Spleen (tissue), 11 donors: Measurements from ENCODE around the gene HHAT. TPM values are rescaled to one million over a fixed set of nuclear protein-coding genes. Genes with fewer than 3 reads are reported as not detected.

ENCODE experiments used
- DNase-seq: peaks from one replicate; pipeline ENCODE4 v3.0.0-alpha.2; 2020
- H3K27ac ChIP-seq, 8 donors: fragments of 200-600 bp; sonication (generic) in 7 of 8; 1 replicate in 4 of 8; 2 replicates in 4 of 8; pipeline versions ENCODE4 v1.5.0 to v1.8.0; 2016 to 2021; ENCODE audit warnings: inconsistent platforms in 4 of 8, mild to moderate bottlenecking in 4 of 8, moderate library complexity in 1 of 8
- H3K27me3 ChIP-seq, 7 donors: fragments of 200-600 bp; sonication (generic) in 6 of 7; replicated peaks in 1 of 7; 1 replicate in 4 of 7; 2 replicates in 3 of 7; pipeline versions ENCODE4 v1.5.0 to v1.8.0; 2016 to 2021; ENCODE audit warnings: inconsistent platforms in 3 of 7, mild to moderate bottlenecking in 1 of 7
- H3K36me3 ChIP-seq, 6 donors: fragments of 200-600 bp; sonication (generic) in 5 of 6; 1 replicate in 4 of 6; 2 replicates in 2 of 6; pipeline versions ENCODE4 v1.5.0 to v1.8.0; 2016 to 2021; ENCODE audit warnings: inconsistent platforms in 2 of 6
- H3K4me1 ChIP-seq, 6 donors: fragments of 200-600 bp; sonication (generic) in 5 of 6; 1 replicate in 3 of 6; 2 replicates in 3 of 6; pipeline versions ENCODE4 v1.5.0 to v1.8.0; 2016 to 2021; ENCODE audit warnings: inconsistent platforms in 3 of 6
- H3K4me3 ChIP-seq, 8 donors: fragments of 200-600 bp; sonication (generic) in 7 of 8; 1 replicate in 4 of 8; 2 replicates in 4 of 8; pipeline versions ENCODE4 v1.5.0 to v1.8.0; 2016 to 2021; ENCODE audit warnings: inconsistent platforms in 4 of 8, mild to moderate bottlenecking in 4 of 8, moderate library complexity in 2 of 8
- H3K9me3 ChIP-seq, 8 donors: fragments of 200-600 bp; sonication (generic) in 7 of 8; 1 replicate in 4 of 8; 2 replicates in 4 of 8; pipeline versions ENCODE4 v1.5.0 to v1.8.0; 2016 to 2021; ENCODE audit warnings: inconsistent platforms in 4 of 8
- CTCF ChIP-seq, 11 experiments: fragments of 200-600 bp in 7 of 11; fragments of 450-650 bp in 4 of 11; sonication (generic) in 4 of 11; IDR thresholded peaks in 8 of 11; conservative IDR thresholded peaks in 3 of 11; 1 replicate in 7 of 11; 2 replicates in 4 of 11; pipeline versions ENCODE4 v1.4.0 to v1.8.0; 2016 to 2021; ENCODE audit warnings: antibody characterized with exemption in 11 of 11, inconsistent platforms in 4 of 11, mild to moderate bottlenecking in 1 of 11
- POLR2A ChIP-seq, 3 donors: fragments of 450-650 bp; IDR thresholded peaks; one replicate each; pipeline ENCODE4 v1.5.1; 2017; ENCODE audit warnings: antibody characterized with exemption in 3 of 3, mild to moderate bottlenecking in 1 of 3
- POLR2AphosphoS5 ChIP-seq, 3 donors: sonication (generic); formaldehyde crosslinking; IDR thresholded peaks; one replicate each; pipeline ENCODE4 v1.5.1; 2017; ENCODE audit warnings: antibody characterized with exemption in 3 of 3
- WGBS, 5 donors: extraction: QIAGEN DNeasy Blood & Tissue Kit in 3 of 5; methylation state at CpG; one replicate each; pipeline versions ENCODE4 v1.1.5 to v1.1.7; 2013 to 2018; 5-methylcytosine and 5-hydroxymethylcytosine counted together
- intact Hi-C: fragments of 100-400 bp; cut with DNase I; formaldehyde crosslinking; loops from one replicate; pipeline ENCODE4 v1.15.0; 2023; ENCODE audit warnings: low total_unique reads
- polyA plus RNA-seq, 3 donors: library from polyadenylated mRNA; stranded (reverse); fragments of 200-250 nt; gene quantifications; one replicate each; pipeline ENCODE4 v1.2.1, GENCODE V29; 2013
- total RNA-seq, 7 donors: library from RNA; depleted of rRNA in 3 of 7; stranded (reverse); fragments of >200 nt in 3 of 7; fragmentation: NEBNext Ultra II Directional in 4 of 7; extraction: Animal tissue kit (Norgen Biotek cat#: 25700) in 4 of 7; gene quantifications; one replicate each; pipeline versions ENCODE4 v1.1.0 to v1.2.1, GENCODE V29; 2016 to 2021
- donor health status: healthy with polysubstance abuse.
- donor health status: DM: no; HTN: no; CAD: no; lungs with moderate emphysema.
- donor health status: DM: no; HTN: no; CAD: no.
- donor health status: Bipolar disorder and iron deficiency.
- donor health status: healthy.
- donor health status: DM: no; HTN: no; CAD: no.
- donor health status: DM: yes; HTN: yes; CAD: no.

HHAT gene
- total and polyA plus RNA-seq, 10 donors: 1.3 to 8.8 (median 4.7) TPM

GRCh38 chr1:210558302-210558701 is 229.6 kb downstream of the HHAT start:
- H3K9me3 ChIP-seq: no peaks in the 10 kb centered on the region
- TF ChIP-seq POLR2A (IDR thresholded peaks at IDR 0.05) (no peak), POLR2AphosphoS5 (IDR thresholded peaks at IDR 0.05) (no peak), CTCF (IDR thresholded peaks at IDR 0.05 in 8 of 11, conservative IDR thresholded peaks at IDR 0.05 in 3 of 11) (no peak)
- intact Hi-C loops: no loop called here
- H3K4me1 ChIP-seq: no peaks in the 10 kb centered on the region
- H3K27me3 ChIP-seq: no peaks in the 10 kb centered on the region
- H3K27ac ChIP-seq: no peak overlapping the region
- WGBS, 5 donors: 26 to 55% (median 30%) methylated on average over 1 of the region's 1 CpG
- no peaks in the 10 kb centered on the region for H3K36me3 ChIP-seq
- DNase-seq: no peak
- no peak overlapping the region for H3K4me3 ChIP-seq

GRCh38 chr1:210565306-210565705 is 236.6 kb downstream of the HHAT start:
- Histone ChIP-seq H3K4me3 (no peak overlapping the region), H3K9me3 (no peaks in the 10 kb centered on the region), H3K27me3 (no peaks in the 10 kb centered on the region), H3K4me1 (no peaks in the 10 kb centered on the region), H3K27ac (no peak overlapping the region), H3K36me3 (no peaks in the 10 kb centered on the region)
- TF ChIP-seq CTCF (IDR thresholded peaks at IDR 0.05 in 8 of 11, conservative IDR thresholded peaks at IDR 0.05 in 3 of 11) (no peak), POLR2AphosphoS5 (IDR thresholded peaks at IDR 0.05) (no peak), POLR2A (IDR thresholded peaks at IDR 0.05) (no peak)
- no peak for DNase-seq
- WGBS, 5 donors: 52 to 71% (median 66%) methylated on average over 2 of the region's 2 CpGs
- intact Hi-C loops: no loop called here

GRCh38 chr1:210568631-210569030 is 239.9 kb downstream of the HHAT start:
- no peaks in the 10 kb centered on the region for H3K9me3 ChIP-seq
- TF ChIP-seq POLR2A (IDR thresholded peaks at IDR 0.05) (no peak), CTCF (IDR thresholded peaks at IDR 0.05 in 8 of 11, conservative IDR thresholded peaks at IDR 0.05 in 3 of 11) (no peak), POLR2AphosphoS5 (IDR thresholded peaks at IDR 0.05) (no peak)
- no peaks in the 10 kb centered on the region for H3K27me3 ChIP-seq
- H3K4me3 ChIP-seq: no peak overlapping the region
- no peaks in the 10 kb centered on the region for H3K4me1 ChIP-seq
- no peaks in the 10 kb centered on the region for H3K36me3 ChIP-seq
- intact Hi-C loops: no loop called here
- no peak for DNase-seq
- no peak overlapping the region for H3K27ac ChIP-seq

- intact Hi-C loops: no loop called here
- TF ChIP-seq CTCF (IDR thresholded peaks at IDR 0.05 in 8 of 11, conservative IDR thresholded peaks at IDR 0.05 in 3 of 11) (no peak), POLR2A (IDR thresholded peaks at IDR 0.05) (no peak), POLR2AphosphoS5 (IDR thresholded peaks at IDR 0.05) (no peak)
- 83 to 96% (median 94%) methylated on average over 2 of the region's 2 CpGs for WGBS, 5 donors
Measured at GRCh38 chr1:210570116-210570515, 241.4 kb downstream of the HHAT start.

More at GRCh38 chr1:210570116-210570515, 241.4 kb downstream of the HHAT start:
- H3K4me1 ChIP-seq: no peaks in the 10 kb centered on the region
- H3K27ac ChIP-seq: no peak overlapping the region
- no peak overlapping the region for H3K4me3 ChIP-seq
- no peaks in the 10 kb centered on the region for H3K9me3 ChIP-seq
- no peaks in the 10 kb centered on the region for H3K27me3 ChIP-seq
- H3K36me3 ChIP-seq: no peaks in the 10 kb centered on the region
- DNase-seq: no peak
